ENCODE data around the gene TRAPPC13.

The TRAPPC13 gene

GRCh38 chr5:65693121-65693520, 68.3 kb downstream of the TRAPPC13 start:
- DNase-seq: no peak

GRCh38 chr5:65695162-65695755, 70.4 kb downstream of the TRAPPC13 start:
- DNase-seq: no peak

- no peak for DNase-seq
These were observed 71.1 kb downstream of the TRAPPC13 start for GRCh38 chr5:65695896-65696295.

- no peak for DNase-seq
These were observed 72.1 kb downstream of the TRAPPC13 start for GRCh38 chr5:65696892-65697291.

GRCh38 chr5:65699338-65699737, 74.5 kb downstream of the TRAPPC13 start:
- DNase-seq: no peak

- DNase-seq: no peak
These were observed 77.2 kb downstream of the TRAPPC13 start for GRCh38 chr5:65702036-65702435.

GRCh38 chr5:65704621-65705239, 79.9 kb downstream of the TRAPPC13 start:
- DNase-seq: no peak

- DNase-seq: no peak
These were observed 82.8 kb downstream of the TRAPPC13 start for GRCh38 chr5:65707663-65708062.

GRCh38 chr5:65708145-65708544, 83.3 kb downstream of the TRAPPC13 start:
- DNase-seq: no peak

Measured in NCI-H2227 treated with DMSO at 0.1 percent for 48 hours (cell line).